ENCODE measurements around the gene PALM.
"Not testable (repeated sequence)": the region's sequence is repeated elsewhere in the genome, so short reads cannot be mapped to it uniquely, and the experiment has no call there.

Gene PALM

DNA sequence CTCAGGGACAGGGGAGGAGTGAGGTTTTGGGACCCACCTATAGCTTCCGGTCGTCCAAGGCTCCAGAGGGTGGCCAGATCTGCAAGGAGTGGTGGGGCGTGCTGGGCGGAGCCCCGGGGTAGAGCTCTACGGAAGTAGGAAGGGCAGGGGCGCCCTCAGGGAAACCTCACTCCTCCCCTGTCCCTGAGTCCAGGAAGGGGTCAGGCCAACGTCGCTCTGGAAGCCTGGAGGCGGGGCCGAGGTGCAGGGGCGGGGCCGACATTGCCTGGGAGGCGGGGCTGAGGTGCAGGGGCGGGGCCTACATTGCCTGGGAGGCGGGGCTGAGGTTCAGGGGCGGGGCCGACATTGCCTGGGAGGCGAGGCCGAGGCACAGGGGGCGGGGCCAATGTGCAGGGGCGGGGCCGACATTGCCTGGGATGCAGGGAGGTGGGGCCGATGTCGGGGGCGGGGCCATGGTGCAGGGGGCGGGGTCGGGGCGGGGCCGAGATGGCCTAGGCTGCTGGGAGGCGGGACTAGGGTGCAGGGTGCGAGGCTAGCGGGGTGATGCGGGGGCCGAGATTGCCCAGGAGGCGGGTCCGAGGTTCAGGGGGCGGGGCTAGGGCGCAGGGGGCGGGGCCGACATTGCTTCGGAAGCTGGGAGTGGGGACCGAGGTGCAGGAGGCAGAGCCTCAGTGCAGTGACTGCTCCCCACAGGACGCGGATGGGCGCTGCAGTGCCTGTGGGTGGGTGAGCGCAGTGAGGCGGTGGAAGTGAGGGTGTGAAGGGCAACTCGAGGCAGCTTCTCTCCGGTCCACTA is 4.9 kb upstream of the PALM start:
- in situ Hi-C loops (cut with MboI; ENCODE audit: low sequenced_read_pairs), result no loop called here

DNA sequence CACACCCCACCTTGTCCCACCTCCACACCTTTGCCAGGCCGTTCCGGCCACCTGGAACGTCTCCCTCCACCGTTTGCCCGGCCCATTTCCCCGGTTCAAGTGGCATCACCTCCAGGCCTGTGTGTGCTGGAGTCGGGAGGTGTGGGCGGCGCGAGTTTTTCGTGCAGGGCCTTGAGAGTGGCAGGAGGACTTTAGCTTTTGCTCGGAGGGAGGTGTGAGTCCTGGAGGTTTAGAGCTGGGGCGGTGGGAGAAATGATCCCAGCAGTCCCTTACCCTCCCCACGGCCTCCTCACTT is 4.3 kb upstream of the PALM start:
- in situ Hi-C loops (cut with MboI; ENCODE audit: low sequenced_read_pairs), result no loop called here

DNA sequence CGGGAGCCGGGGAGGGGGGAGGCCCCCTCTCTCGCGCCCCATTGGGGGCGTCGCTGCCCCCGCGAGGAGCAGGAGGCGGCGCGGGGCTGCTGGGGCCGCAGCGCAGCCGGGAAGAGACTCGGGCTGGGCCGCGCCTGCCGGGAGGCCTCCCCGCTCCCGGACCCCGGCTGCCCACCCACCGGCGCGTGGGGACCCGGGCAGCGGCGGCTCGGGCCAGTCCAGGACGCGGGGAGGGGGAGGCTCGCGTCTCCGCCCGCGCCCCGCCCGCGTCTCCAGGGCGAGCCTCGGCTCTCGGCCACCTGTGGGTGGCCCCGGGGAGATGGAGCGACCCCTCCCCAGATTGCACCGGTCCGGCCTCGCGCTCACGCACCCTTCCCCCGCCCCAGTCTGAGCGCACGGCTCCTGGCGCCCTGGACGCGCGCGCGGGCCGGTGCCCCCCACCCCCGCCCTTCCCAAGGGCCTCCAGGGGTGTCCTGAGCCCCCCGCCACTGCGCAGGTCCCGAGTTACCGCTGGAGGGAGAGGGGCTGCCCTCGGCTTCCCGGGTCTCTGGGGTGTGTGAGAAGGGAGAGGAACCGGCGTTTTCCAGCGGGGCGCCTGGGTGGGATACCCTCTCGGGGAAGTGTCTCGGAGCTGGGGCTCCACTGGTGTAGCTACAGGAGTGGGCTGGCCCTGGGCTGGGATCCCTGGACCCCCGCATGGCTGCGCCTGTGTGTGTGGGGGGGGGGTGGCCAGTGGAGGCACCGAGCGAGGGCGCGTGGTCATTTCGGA is 645 bp downstream of the PALM start:
- in situ Hi-C loops (cut with MboI; ENCODE audit: low sequenced_read_pairs), result no loop called here

DNA sequence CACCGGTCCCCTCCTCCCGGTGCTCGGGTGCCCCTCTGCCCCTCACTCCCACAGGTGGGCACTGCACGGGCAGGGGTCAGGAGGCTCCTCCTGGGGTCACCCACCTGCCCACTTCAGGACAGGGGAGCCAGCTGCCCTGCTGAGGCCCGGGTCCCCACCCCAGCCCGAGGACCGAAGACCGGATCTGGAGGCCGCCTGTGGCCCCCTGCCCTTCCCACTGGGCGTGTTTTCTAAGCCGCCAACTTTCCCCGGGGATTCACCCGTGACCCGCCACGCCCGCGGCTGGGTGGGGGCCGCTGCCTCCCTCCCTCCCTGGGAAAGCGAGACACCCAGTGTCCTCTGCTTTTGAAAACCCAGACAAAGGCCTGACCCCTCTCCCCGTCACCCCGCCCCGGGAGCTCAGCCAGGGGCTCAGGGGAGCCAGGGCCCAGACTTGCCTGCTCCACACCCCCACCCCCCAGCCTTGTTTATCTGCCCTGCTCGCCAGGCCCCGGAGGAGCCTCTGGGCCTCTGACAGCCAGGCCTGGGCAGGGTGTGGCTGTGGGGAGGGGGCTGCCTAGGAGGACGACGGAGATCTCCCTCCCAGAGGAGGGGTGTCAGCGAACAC is 1.3 kb downstream of the PALM start:
- in situ Hi-C loops (cut with MboI; ENCODE audit: low sequenced_read_pairs), result no loop called here

DNA sequence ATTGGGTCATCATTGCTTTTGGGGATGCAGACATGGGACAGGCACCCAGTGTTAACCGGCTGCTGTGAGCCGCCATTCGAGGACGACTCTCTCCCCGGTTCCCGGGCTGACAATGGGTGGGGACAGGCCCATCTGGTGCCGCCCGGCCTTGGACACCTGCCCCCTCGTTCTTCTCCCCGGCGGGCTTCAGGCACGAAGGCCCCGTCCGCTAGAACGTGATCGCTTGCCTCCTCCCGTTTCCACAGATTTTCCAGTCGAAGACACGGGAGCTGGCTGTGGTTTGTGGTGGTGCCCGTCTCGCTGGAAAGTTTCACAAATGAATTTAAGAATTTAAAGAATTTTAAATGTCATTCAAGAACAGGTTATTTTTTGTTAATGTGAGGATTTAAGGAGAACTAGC is 2.0 kb downstream of the PALM start:
- in situ Hi-C loops (cut with MboI; ENCODE audit: low sequenced_read_pairs), result no loop called here

DNA sequence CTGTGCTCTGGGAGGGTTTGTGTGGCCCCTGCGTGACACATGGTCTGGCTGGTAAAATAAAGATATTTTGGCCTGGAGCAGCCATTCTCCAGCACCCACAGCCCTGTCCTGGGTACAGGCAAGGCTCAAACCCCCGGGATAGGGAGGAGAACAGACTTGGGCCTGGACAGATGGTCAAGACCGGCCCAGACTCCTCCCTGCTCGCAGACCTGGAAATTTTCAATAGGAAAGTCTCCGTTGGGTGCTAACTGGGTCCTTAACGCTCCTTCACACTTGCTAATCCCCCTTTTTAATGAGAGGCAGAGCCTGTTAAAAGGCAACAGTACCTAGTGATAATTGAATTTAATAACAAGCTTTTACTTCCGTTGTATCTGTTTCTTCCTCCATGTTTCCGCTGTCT is 2.5 kb downstream of the PALM start:
- in situ Hi-C loops (cut with MboI; ENCODE audit: low sequenced_read_pairs), result no loop called here

DNA sequence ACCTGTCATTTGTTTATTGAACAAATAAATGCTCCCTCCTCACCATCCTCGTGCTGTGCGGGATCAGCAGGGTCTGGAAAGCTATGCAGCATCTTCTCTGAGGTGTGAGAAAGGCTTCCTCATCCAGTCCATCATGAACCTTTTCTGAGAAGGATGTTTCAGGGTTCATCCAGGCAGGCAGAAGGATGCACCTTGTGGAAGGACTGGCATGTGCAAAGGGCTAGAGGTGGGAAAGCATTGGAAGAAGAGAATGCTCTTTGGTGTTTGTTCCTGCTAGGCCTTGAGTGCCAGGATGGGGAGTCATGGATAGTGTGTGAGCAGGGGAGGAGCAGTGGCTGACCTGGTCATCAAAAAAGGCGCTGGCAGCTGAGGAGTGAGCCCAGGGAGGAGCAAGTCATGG is 6.6 kb downstream of the PALM start:
- in situ Hi-C loops (cut with MboI; ENCODE audit: low sequenced_read_pairs), result no loop called here

DNA sequence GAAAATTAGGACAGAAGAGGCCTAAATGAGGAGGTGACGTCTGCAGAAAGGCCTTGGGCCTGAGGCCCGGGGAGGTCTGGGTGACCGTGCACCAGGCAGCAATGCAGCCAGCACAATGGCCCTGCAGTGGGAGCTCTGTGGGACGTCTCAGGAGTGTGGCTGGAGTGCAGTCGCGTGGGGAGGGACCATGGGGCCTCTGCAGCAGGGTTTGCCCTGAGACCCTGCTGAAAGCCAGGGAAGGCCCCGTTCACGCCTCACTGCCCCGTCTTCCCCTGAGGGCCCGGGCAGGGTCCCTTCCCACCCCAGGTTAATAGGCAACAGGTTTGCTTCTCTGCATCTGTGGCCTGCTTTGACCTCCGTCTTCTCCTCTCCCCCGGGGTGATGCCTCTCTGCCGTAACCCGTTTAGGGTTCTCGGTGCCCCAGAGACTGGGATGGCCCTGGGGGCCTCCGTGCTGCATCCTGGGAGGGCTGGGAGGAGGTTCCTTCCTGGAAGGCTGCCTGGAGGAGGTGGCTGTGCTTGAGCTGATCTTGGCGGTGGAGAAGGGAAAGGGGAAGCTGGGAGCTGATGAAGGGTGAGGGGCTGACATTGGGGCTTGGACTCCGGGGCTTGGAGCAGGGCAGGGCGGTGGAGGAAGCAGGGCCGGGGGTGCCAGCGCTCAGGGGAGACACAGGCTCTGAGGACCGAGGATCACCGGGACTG is 9.7 kb downstream of the PALM start:
- in situ Hi-C loops (cut with MboI; ENCODE audit: low sequenced_read_pairs), result no loop called here

DNA sequence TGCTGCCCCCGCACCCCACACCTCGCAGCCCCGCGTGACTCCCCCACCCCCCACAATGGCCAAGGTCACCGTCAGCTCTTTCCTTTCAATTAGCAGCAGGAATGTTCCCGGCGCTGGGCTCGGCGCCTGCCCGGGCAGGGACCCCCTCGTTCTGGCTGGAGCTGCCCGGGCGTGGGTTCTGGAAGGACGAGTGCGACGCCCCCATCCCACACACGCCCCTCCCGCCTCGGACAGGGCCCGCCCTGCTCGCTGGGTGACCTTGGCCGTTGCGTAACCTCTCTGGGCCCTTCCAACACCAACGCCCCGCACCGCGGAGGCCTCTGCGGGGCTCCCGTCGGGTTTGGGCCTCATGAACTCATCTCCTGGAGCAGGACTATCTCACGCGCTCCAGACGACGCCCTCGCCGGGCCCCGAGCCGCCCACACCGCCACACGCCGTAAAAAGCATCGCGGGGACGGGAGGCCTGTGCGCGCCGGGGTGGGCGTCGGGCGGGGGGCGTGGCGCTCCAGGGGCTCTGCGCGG is 10.3 kb downstream of the PALM start:
- in situ Hi-C loops (cut with MboI; ENCODE audit: low sequenced_read_pairs), result no loop called here

DNA sequence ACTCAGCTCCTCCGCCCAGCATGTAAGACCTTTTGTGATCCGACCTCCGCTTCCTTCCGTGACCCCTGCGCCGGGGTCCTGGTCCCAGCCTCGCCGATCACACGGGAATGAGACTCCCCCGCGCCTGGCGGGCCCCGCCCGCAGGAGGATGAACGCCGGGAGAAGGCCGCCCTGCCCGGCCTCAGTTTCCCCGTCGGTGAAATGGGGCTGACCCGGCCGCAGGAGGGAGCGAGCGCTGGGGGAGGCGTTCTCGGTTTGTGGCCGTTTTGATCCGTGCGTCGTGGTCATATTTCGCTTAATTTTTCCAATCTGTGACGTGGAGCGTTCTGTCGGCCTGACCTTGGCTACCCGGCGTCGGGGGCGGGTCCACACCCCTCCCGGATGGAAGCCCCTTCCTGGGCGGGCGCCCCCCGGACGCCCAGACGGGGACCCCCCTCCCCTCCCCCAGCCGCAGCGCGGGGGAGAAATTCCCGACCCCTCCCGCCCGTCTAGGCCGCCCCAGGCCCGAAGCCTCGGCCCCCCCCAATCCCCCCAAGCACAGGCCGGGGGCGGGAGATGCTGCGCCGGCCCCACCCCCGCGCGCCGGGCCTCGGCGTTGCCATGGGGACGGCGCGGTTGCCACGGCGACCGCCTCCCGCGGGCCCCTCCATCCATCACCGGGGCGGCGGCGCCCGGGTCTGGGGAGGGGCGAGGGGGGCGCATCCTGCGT is 11.1 kb downstream of the PALM start:
- in situ Hi-C loops (cut with MboI; ENCODE audit: low sequenced_read_pairs), result no loop called here

DNA sequence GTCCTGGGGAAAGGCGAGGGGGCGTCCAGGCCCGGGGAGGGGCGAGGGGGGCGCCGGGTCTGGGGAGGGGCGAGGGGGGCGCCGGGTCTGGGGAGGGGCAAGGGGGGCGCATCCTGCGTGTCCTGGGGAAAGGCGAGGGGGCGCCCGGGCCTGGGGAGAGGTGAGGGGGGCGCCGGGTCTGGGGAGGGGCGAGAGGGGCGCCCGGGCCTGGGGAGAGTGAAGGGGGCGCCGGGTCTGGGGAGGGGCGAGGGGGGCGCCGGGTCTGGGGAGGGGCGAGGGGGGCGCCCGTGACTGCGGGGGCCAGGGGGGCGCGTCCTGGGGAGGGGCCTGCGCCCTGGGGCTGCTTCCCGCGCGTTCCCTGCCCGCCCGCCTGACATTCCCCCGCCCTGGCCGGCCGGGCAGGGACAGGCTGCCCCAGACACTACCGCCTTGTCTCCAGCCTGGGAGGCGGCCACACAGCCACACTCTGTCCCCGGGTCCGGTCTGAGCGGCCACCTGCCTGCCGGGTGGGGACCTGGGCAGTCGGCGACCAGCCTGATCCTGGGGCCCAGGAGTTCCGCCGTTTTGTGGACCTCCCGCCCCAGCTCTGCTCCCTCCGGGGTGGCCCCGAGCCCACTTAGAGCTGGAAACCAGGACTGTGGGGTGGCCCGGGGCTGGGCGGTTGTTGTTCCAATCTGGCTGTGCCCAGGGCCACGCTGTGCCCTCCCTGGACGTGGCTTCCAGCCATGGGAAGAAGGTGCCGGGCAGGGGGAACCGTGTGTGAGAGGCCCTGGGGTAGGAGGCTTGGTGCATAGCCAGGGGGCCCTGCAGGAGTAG is 11.8 kb downstream of the PALM start:
- in situ Hi-C loops (cut with MboI; ENCODE audit: low sequenced_read_pairs), result no loop called here

DNA sequence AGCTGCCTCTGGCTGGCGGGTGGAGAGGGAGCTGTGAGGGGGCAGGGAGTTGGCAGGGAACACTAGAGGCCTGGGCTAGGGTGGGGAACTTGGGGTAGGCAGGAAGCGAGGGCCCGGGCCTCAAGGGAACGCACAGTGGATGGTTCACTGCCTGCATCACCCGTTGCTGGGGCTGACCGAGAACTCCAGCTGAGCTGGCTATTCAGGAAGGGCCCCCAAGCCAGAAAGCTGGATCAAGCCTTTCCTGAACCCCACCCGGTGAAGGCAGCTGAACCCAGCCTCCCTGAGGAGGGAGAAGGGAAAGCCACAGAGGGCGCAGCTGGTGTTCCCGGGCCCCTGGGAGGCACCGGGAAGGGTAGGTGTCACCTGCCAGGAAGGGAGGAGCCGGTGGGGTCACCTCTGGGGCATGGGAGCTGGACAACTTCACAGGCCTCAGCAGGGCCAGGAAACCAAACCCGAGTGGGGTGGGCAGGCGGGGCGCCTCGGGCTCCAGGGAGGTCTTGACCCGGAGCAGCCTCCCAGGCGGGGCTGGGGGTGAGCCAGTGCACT is 13.9 kb downstream of the PALM start:
- in situ Hi-C loops (cut with MboI; ENCODE audit: low sequenced_read_pairs), result no loop called here

DNA sequence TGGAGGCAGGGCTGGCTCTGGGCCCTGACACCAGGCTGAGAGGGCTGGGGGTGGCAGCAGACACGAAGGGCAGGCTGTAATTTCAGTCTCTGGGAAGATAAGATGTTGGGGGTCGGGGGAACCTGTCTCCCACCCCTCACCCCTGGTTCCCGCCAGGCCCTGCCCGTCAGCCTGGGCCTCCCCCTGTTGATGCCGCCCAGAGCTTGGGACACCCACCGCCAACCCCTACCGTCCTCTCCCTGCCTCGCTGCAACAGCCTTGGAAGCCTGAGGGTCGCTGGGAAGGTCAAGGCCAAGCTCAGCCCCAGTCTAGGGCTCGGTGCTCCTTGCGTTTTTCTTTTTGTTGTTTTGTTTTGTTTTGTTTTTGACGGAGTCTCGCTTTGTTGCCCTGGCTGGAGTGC is 14.5 kb downstream of the PALM start:
- in situ Hi-C loops (cut with MboI; ENCODE audit: low sequenced_read_pairs), result no loop called here

DNA sequence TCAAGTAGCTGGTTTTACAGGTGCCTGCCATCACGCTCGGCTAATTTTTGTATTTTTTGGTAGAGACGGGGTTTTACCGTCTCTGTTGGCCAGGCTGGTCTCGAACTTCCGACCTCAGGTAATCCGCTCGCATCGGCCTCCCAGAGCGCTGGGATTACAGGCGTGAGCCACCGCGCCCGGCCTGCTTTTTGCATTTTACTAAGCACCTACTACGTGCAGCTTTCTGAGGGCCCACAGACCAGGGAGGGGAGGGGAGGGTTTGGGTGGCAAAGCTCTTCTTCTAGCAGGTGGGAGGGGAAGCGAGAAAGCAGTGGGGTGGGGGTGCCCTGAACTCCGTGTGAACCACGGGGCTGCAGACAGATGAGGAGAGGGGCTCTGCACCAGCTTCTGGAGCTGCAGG is 15.0 kb downstream of the PALM start:
- in situ Hi-C loops (cut with MboI; ENCODE audit: low sequenced_read_pairs), result no loop called here

DNA sequence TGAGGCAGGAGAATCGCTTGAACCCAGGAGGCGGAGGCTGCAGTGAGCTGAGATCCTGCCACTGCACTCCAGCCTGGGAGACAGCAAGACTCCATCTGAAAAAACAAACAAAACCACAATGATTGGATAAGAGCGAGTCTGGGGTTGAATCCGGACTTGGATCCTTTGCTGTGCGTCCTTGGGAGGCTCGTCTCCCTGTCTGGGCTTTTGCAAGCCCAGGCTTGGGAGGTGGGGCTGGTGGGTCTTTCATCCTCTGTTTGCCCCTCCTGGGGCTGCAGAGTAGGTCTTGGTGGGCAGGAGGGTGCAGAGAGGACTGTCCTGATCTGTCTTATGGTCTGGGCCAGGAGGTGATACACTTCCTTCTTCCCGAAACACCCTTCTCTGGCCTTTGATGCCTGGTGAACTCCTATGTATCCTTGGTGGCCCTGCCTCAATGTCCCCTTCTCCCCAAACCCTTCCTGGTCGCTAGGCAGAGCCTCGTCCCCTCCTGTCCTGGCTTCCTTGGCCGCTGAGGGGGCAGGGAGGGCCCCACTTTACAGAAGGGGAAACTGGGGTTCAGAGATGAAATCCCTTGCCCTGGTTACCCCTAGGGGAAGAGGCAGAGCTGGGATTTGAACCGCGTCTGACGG is 16.8 kb downstream of the PALM start:
- in situ Hi-C loops (cut with MboI; ENCODE audit: low sequenced_read_pairs), result no loop called here

DNA sequence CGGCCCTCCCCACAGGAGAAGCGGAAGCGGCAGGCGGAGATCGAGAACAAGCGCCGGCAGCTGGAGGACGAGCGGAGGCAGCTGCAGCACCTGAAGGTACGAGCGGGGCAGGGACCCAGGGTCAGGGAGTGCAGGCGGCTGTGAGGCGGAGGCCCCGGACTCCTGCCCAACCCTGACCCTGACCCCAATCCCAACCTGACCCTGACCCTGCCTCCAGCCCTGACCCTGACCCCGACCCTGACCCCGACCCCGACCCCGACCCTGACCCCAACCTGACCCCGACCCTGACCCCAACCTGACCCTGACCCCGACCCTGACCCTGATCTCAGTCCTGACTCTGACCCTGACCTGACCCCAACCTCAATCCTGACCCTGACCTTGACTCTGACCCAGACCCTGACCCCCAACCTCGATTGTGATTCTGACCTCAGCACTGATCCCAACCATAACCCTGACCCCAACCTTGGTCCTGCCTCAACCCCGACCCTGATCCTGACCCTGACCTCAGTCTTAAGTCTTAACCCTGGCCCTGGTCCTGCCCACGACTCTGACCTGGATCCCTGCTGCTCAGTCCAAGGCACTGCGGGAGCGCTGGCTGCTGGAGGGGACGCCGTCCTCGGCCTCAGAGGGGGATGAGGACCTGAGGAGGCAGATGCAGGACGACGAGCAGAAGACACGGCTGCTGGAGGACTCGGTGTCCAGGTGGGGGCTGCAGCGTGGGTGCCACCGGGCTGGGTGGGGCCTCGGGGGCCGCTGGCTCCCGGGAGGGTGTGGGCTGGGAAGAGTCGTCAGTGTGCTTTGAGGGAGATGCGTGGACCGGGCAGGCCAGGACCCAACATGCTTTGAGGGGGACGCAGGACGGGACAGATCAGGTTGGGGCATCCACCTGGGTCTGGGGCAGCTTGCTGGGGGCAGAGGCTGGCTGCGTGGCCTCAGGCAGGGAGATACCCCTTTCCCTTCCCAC is 18.5 kb downstream of the PALM start:
- in situ Hi-C loops (cut with MboI; ENCODE audit: low sequenced_read_pairs), result no loop called here

DNA sequence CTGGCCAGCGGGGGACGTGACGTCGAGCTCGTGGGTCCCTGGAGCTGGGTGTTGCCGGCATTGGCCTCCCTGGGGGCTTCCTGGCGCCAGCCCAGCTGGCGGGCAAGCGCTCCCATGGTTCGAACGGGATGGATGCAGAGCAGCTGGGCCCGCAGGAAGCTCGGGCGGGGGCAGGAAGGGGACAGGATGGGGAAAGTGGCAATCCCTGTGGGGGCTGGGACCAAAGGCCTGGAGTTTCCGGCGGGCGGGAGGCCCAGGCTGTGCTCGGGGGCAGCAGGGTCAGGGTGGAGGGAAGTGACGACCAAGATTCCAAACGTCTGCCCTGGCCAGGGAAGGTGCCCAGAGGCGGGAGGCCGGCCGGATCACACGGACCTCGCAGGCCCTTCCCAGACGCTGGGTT is 19.3 kb downstream of the PALM start:
- in situ Hi-C loops (cut with MboI; ENCODE audit: low sequenced_read_pairs), result no loop called here

DNA sequence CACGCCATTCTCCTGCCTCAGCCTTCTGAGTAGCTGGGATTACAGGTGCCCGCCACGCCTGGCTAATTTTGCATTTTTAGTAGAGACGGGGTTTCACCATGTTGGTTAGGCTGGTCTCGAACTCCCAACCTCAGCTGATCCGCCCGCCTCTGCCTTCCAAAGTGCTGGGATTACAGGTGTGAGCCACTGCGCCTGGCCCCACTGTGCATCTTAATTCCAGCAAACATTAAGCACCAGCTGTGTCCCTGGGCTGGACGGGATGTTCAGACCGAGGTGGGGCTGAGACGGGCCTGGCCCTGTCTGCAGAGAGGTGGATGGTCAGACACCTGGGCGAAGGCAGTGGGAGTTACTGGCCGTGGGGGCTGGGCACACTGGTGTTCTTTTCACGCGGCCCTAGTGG is 20.8 kb downstream of the PALM start:
- in situ Hi-C loops (cut with MboI; ENCODE audit: low sequenced_read_pairs), result not testable (repeated sequence)
